WTC11 (cell line): Measurements from ENCODE around the gene GRK7. TPM values are rescaled to one million over a fixed set of nuclear protein-coding genes. Genes with fewer than 3 reads are reported as not detected.
A peak's percentile ranks its signal among the peaks of the same experiment; 100 is the strongest.

Experiments used
- ATAC-seq: fragments of 200-7000 bp; cut with Tn5 transposase; 2 replicates; pipeline ENCODE4 v1.10.0; 2021; ENCODE audit warnings: mild to moderate bottlenecking, moderate library complexity
- CTCF ChIA-PET: fragments of 300-600 bp; sonication (Branson Sonifier 250); formaldehyde crosslinking; loops from one replicate; lab custom pipeline; 2021; ENCODE audit warnings: antibody characterized with exemption; lab: Charles Lee
- POLR2A ChIA-PET: fragments of 350-600 bp; sonication (Branson Sonifier 250); formaldehyde crosslinking; loops from one replicate; lab custom pipeline; 2021; ENCODE audit warnings: antibody characterized with exemption; lab: Charles Lee
- DNase-seq: peaks from one replicate; pipeline ENCODE4 v3.0.0; 2021; ENCODE audit warnings: low spot score
- H3K27ac Mint-ChIP-seq: 2 replicates; pipeline ENCODE4 v1.8.0; 2021; ENCODE audit warnings: mixed read lengths
- H3K27me3 Mint-ChIP-seq: 2 replicates; pipeline ENCODE4 v1.8.0; 2021; ENCODE audit warnings: low read depth, mild to moderate bottlenecking, moderate library complexity, mixed read lengths
- H3K36me3 Mint-ChIP-seq: 2 replicates; pipeline ENCODE4 v1.8.0; 2021; ENCODE audit warnings: mixed read lengths
- H3K4me1 Mint-ChIP-seq: 2 replicates; pipeline ENCODE4 v1.8.0; 2022; ENCODE audit warnings: mixed read lengths
- H3K4me3 Mint-ChIP-seq: 2 replicates; pipeline ENCODE4 v1.8.0; 2021; ENCODE audit warnings: mild to moderate bottlenecking, moderate library complexity, mixed read lengths
- H3K9me3 Mint-ChIP-seq: 2 replicates; pipeline ENCODE4 v1.8.0; 2021; ENCODE audit warnings: mixed read lengths
- ATF1 ChIP-seq: sonication (generic); formaldehyde crosslinking; IDR thresholded peaks from 2 replicates; pipeline ENCODE4 v1.8.1; 2023; ENCODE audit warnings: mild to moderate bottlenecking, moderate library complexity, missing genetic modification reagents
- ELF4 ChIP-seq: sonication (generic); formaldehyde crosslinking; IDR thresholded peaks from 2 replicates; pipeline ENCODE4 v1.8.1; 2022; ENCODE audit warnings: low read depth, mild to moderate bottlenecking, moderate library complexity, missing genetic modification reagents
- FOXP1 ChIP-seq: sonication (generic); formaldehyde crosslinking; IDR thresholded peaks from 2 replicates; pipeline ENCODE4 v1.8.0; 2022; ENCODE audit warnings: missing genetic modification reagents, mild to moderate bottlenecking, moderate library complexity, borderline replicate concordance
- NFATC4 ChIP-seq: fragments of 250-450 bp; sonication (Bioruptor Pico); IDR thresholded peaks from 2 replicates; pipeline ENCODE4 v1.9.0; 2021; ENCODE audit warnings: mild to moderate bottlenecking
- SMAD4 ChIP-seq: sonication (generic); formaldehyde crosslinking; IDR thresholded peaks from 2 replicates; pipeline ENCODE4 v1.8.0; 2022; ENCODE audit warnings: mild to moderate bottlenecking, missing genetic modification reagents
- SOX15 ChIP-seq: fragments of 250-450 bp; sonication (Bioruptor Pico); IDR thresholded peaks from 2 replicates; pipeline ENCODE4 v1.9.0; 2021; ENCODE audit warnings: mild to moderate bottlenecking
- TEAD1 ChIP-seq: sonication (generic); formaldehyde crosslinking; IDR thresholded peaks from 2 replicates; pipeline ENCODE4 v1.8.0; 2022; ENCODE audit warnings: mild to moderate bottlenecking, missing genetic modification reagents
- ZNF219 ChIP-seq: sonication (generic); formaldehyde crosslinking; IDR thresholded peaks from 2 replicates; pipeline ENCODE4 v1.8.0; 2023; ENCODE audit warnings: missing genetic modification reagents, mild to moderate bottlenecking, borderline replicate concordance
- total RNA-seq: library from RNA; stranded (reverse); gene quantifications from 3 replicates; pipeline ENCODE4 v1.2.3, GENCODE V29; 2021
- TF ChIP-seq, protein P1 (sequence below): fragments of 250-450 bp; sonication (Bioruptor Pico); IDR thresholded peaks from 2 replicates; pipeline ENCODE4 v1.9.0; 2021; ENCODE audit warnings: mild to moderate bottlenecking
- TF ChIP-seq, protein P2 (sequence below): sonication (generic); formaldehyde crosslinking; IDR thresholded peaks from 2 replicates; pipeline ENCODE4 v1.8.1; 2023; ENCODE audit warnings: mild to moderate bottlenecking, missing genetic modification reagents
- TF ChIP-seq, protein P3 (sequence below): sonication (generic); formaldehyde crosslinking; IDR thresholded peaks from 2 replicates; pipeline ENCODE4 v1.8.0; 2022; ENCODE audit warnings: mild to moderate bottlenecking, missing genetic modification reagents
- TF ChIP-seq, protein P4 (sequence below): sonication (generic); formaldehyde crosslinking; IDR thresholded peaks from 2 replicates; pipeline ENCODE4 v1.8.1; 2023; ENCODE audit warnings: mild to moderate bottlenecking, missing genetic modification reagents, moderate library complexity
- TF ChIP-seq, protein P5 (sequence below): fragments of 200-600 bp; IDR thresholded peaks from 2 replicates; pipeline ENCODE4 v1.8.0; 2022; ENCODE audit warnings: antibody characterized with exemption

The GRK7 gene
- total RNA-seq, 1 experiment from 2014 or later, result not detected

DNA sequence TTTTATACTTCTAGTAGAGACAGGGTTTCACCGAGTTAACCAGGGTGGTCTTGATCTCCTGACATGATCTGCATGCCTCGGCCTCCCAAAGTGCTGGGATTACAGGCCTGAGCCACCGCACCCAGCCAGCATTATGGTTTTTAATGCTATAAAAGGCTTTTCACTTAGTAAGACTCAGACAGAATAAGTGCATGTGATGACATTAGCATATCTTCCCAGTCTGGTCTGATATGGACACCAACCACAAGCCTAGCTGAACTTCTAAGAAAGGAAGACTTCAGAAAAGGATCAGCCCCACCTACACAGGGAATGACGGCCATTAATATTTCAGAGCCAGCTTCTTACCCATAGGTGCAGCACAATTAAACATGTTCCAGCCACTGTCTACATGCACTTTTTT, 27.0 kb downstream of the GRK7 start:
- ChIA-PET POLR2A (interaction anchor here (0.7 kb wide), 1 partner anchor 479 kb away, joined by 4 read pairs; no protein-coding TSS in a partner anchor), CTCF (interaction anchor here (1.4 kb wide), 1 partner anchor 29 kb away, joined by 4 read pairs; no protein-coding TSS in a partner anchor)
- Mint-ChIP-seq H3K9me3 (peaks cover 5% of the 10 kb centered on the region), H3K27ac (no peak overlapping the region), H3K36me3 (no peaks in the 10 kb centered on the region), H3K4me3 (no peak overlapping the region), H3K27me3 (no peaks in the 10 kb centered on the region), H3K4me1 (no peaks in the 10 kb centered on the region)
- DNase-seq, result no peak
- TF ChIP-seq, protein P1, sequence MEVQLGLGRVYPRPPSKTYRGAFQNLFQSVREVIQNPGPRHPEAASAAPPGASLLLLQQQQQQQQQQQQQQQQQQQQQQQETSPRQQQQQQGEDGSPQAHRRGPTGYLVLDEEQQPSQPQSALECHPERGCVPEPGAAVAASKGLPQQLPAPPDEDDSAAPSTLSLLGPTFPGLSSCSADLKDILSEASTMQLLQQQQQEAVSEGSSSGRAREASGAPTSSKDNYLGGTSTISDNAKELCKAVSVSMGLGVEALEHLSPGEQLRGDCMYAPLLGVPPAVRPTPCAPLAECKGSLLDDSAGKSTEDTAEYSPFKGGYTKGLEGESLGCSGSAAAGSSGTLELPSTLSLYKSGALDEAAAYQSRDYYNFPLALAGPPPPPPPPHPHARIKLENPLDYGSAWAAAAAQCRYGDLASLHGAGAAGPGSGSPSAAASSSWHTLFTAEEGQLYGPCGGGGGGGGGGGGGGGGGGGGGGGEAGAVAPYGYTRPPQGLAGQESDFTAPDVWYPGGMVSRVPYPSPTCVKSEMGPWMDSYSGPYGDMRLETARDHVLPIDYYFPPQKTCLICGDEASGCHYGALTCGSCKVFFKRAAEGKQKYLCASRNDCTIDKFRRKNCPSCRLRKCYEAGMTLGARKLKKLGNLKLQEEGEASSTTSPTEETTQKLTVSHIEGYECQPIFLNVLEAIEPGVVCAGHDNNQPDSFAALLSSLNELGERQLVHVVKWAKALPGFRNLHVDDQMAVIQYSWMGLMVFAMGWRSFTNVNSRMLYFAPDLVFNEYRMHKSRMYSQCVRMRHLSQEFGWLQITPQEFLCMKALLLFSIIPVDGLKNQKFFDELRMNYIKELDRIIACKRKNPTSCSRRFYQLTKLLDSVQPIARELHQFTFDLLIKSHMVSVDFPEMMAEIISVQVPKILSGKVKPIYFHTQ (CRISPR knock-in tag), result no peak
- no peak for TF ChIP-seq SOX15
- TF ChIP-seq SMAD4 (CRISPR knock-in tag), result no peak
- ATAC-seq, result no peak

DNA sequence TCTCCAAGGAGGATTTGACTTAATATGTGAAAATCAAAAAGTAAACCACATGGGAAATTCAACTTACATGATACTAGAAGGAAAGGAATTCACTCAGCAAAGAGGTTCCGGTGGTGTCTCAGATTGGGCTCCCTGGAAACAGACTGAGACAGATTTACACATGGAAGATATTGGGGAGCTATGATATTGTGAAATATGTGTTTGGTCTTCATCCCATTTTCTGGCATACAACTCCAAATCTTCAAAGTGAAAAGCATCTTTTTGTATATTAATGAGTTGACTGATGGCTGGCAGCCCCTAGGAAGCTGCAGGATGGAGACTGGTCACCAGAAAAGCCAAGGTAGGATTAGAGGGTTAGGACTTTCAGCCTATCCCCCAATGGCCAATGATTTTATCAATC, 29.3 kb downstream of the GRK7 start:
- Mint-ChIP-seq H3K4me1 (peaks cover 14% of the 10 kb centered on the region), H3K27ac (no peak overlapping the region), H3K4me3 (no peak overlapping the region), H3K9me3 (peaks cover 5% of the 10 kb centered on the region), H3K36me3 (no peaks in the 10 kb centered on the region), H3K27me3 (peaks cover 21% of the 10 kb centered on the region)
- ATAC-seq (no peak), DNase-seq (no peak)
- TF ChIP-seq FOXP1 (CRISPR knock-in tag) (no peak), ZNF219 (CRISPR knock-in tag) (no peak), TEAD1 (CRISPR knock-in tag) (no peak), NFATC4 (no peak)
- TF ChIP-seq, protein P2, sequence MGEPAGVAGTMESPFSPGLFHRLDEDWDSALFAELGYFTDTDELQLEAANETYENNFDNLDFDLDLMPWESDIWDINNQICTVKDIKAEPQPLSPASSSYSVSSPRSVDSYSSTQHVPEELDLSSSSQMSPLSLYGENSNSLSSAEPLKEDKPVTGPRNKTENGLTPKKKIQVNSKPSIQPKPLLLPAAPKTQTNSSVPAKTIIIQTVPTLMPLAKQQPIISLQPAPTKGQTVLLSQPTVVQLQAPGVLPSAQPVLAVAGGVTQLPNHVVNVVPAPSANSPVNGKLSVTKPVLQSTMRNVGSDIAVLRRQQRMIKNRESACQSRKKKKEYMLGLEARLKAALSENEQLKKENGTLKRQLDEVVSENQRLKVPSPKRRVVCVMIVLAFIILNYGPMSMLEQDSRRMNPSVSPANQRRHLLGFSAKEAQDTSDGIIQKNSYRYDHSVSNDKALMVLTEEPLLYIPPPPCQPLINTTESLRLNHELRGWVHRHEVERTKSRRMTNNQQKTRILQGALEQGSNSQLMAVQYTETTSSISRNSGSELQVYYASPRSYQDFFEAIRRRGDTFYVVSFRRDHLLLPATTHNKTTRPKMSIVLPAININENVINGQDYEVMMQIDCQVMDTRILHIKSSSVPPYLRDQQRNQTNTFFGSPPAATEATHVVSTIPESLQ, result no peak
- TF ChIP-seq, protein P3, sequence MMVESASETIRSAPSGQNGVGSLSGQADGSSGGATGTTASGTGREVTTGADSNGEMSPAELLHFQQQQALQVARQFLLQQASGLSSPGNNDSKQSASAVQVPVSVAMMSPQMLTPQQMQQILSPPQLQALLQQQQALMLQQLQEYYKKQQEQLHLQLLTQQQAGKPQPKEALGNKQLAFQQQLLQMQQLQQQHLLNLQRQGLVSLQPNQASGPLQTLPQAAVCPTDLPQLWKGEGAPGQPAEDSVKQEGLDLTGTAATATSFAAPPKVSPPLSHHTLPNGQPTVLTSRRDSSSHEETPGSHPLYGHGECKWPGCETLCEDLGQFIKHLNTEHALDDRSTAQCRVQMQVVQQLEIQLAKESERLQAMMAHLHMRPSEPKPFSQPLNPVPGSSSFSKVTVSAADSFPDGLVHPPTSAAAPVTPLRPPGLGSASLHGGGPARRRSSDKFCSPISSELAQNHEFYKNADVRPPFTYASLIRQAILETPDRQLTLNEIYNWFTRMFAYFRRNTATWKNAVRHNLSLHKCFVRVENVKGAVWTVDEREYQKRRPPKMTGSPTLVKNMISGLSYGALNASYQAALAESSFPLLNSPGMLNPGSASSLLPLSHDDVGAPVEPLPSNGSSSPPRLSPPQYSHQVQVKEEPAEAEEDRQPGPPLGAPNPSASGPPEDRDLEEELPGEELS (CRISPR knock-in tag), result no peak
- ChIA-PET POLR2A (interaction anchor here (1.2 kb wide), 1 partner anchor 83 kb away, joined by 4 read pairs; no protein-coding TSS in a partner anchor), CTCF (interaction anchor here (1.2 to 2.5 kb wide), 15 partner anchors 10 to 487 kb away, joined by 3 to 19 read pairs (median 6); no protein-coding TSS in a partner anchor)

DNA sequence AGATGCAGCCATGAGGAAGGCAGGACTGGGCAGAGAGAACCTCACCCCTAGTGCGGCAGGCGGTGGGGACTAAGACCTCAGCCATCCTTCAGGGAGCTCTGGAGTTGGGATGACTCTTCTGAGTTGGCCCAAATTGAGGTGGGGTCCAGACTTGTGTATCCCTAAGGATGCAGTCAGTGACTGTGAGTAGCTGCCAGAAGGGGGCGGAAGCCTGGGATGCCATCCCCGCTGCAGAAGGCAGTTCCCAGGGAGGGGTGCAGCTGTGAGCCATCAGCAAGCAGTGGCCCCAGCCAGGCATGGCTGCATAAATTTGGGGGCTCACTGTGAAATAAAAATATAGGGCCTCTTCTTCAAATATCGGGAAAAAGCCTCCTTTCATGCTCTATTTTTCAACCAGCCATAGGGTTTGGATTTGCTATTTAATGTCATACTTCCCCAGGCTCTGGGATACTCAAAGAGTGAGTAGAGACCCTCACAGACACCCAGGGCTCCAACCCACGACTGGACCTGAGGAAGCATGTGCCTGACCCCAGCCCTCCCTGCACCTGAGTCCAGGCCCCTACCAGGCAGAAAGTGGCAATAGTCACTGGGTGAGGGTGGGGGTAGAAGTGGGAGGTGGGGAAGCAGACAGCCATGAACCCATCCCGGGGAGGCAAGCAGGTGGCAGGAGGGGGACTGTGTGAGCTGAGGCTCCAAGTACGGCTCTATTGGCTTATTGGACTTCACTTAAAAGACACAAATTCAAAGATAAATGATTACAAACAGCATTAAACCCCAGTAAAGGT, 30.5 kb downstream of the GRK7 start:
- Mint-ChIP-seq H3K27ac (no peak overlapping the region), H3K9me3 (peaks cover 5% of the 10 kb centered on the region), H3K36me3 (no peaks in the 10 kb centered on the region), H3K4me1 (peaks cover 25% of the 10 kb centered on the region), H3K4me3 (no peak overlapping the region), H3K27me3 (peaks cover 32% of the 10 kb centered on the region)
- DNase-seq, result peak; percentile 80
- ATAC-seq, result peak; percentile 59
- ChIA-PET CTCF (interaction anchor here (0.5 to 2.5 kb wide), 27 partner anchors 10 to 486 kb away, joined by 3 to 19 read pairs (median 4); partner anchors contain the start of genes ATP1B3 and GRK7), POLR2A (interaction anchor here (1.2 kb wide), 1 partner anchor 82 kb away, joined by 4 read pairs; no protein-coding TSS in a partner anchor)
- TF ChIP-seq, protein P4, sequence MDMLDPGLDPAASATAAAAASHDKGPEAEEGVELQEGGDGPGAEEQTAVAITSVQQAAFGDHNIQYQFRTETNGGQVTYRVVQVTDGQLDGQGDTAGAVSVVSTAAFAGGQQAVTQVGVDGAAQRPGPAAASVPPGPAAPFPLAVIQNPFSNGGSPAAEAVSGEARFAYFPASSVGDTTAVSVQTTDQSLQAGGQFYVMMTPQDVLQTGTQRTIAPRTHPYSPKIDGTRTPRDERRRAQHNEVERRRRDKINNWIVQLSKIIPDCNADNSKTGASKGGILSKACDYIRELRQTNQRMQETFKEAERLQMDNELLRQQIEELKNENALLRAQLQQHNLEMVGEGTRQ (CRISPR knock-in tag), result no peak
- TF ChIP-seq TEAD1 (CRISPR knock-in tag) (0 out of 2 replicates have a peak, but pooled peaks have one; percentile 13), ATF1 (no peak), ELF4 (CRISPR knock-in tag) (no peak)
- TF ChIP-seq, protein P5, sequence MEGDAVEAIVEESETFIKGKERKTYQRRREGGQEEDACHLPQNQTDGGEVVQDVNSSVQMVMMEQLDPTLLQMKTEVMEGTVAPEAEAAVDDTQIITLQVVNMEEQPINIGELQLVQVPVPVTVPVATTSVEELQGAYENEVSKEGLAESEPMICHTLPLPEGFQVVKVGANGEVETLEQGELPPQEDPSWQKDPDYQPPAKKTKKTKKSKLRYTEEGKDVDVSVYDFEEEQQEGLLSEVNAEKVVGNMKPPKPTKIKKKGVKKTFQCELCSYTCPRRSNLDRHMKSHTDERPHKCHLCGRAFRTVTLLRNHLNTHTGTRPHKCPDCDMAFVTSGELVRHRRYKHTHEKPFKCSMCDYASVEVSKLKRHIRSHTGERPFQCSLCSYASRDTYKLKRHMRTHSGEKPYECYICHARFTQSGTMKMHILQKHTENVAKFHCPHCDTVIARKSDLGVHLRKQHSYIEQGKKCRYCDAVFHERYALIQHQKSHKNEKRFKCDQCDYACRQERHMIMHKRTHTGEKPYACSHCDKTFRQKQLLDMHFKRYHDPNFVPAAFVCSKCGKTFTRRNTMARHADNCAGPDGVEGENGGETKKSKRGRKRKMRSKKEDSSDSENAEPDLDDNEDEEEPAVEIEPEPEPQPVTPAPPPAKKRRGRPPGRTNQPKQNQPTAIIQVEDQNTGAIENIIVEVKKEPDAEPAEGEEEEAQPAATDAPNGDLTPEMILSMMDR, result peak; percentile 25; the same call in 1 of the 2 replicates
